GM10248 (cell line): Measurements from ENCODE around the gene KHDC4.
A peak's percentile ranks its signal among the peaks of the same experiment; 100 is the strongest.

Source experiments
- CTCF ChIA-PET: fragments of 300-600 bp; sonication (Branson Sonifier 250); formaldehyde crosslinking; extraction: SDS; loops from one replicate; lab custom pipeline; 2021; ENCODE audit warnings: antibody characterized with exemption; lab: Yijun Ruan, JAX
- POLR2A ChIA-PET: fragments of 350-650 bp; sonication (Branson Sonifier 250); formaldehyde crosslinking; extraction: SDS; loops from one replicate; lab custom pipeline; 2020; ENCODE audit warnings: antibody characterized with exemption; lab: Yijun Ruan, JAX
- DNase-seq: peaks from one replicate; pipeline ENCODE4 v3.0.0; 2012; ENCODE audit errors: extremely low spot score
- CTCF ChIP-seq: IDR thresholded peaks from 2 replicates; pipeline ENCODE4 v1.5.1; 2012; ENCODE audit warnings: mild to moderate bottlenecking, low read depth; ENCODE audit errors: extremely low read depth, missing control alignments, control extremely low read depth

KHDC4 gene

GRCh38 chr1:155884031-155884960 lies 49.9 kb downstream of the KHDC4 start:
- no peak for TF ChIP-seq CTCF
- ChIA-PET POLR2A (interaction anchor here (0.6 kb wide), 1 partner anchor 1952 kb away, joined by 3 read pairs; no protein-coding TSS in a partner anchor), CTCF (interaction anchor here (0.8 to 1.3 kb wide), 5 partner anchors 9 to 155 kb away, joined by 3 to 5 read pairs (median 3); no protein-coding TSS in a partner anchor)
- no peak for DNase-seq

- DNase-seq: no peak
- TF ChIP-seq CTCF: no peak
- ChIA-PET CTCF (interaction anchor here (0.8 to 1.4 kb wide), 10 partner anchors 9 to 183 kb away, joined by 3 to 5 read pairs (median 3); no protein-coding TSS in a partner anchor), POLR2A (interaction anchor here (0.6 to 1.4 kb wide), 3 partner anchors 13 to 22 kb away, joined by 5 to 8 read pairs (median 5); no protein-coding TSS in a partner anchor)
These were observed 51.4 kb downstream of the KHDC4 start for GRCh38 chr1:155882766-155883165.

- DNase-seq: peak; percentile 63
- CTCF ChIA-PET: interaction anchor here (0.8 to 1.4 kb wide), 7 partner anchors 8 to 108 kb away, joined by 3 to 5 read pairs (median 3); no protein-coding TSS in a partner anchor
- TF ChIP-seq CTCF: no peak
These were observed 52.0 kb downstream of the KHDC4 start for GRCh38 chr1:155882235-155882634.

GRCh38 chr1:155880950-155881349 lies 53.3 kb downstream of the KHDC4 start:
- no peak for DNase-seq
- CTCF ChIA-PET: interaction anchor here (1.0 kb wide), 1 partner anchor 11 kb away, joined by 3 read pairs; no protein-coding TSS in a partner anchor
- POLR2A ChIA-PET: no interaction called here
- TF ChIP-seq CTCF: no peak

More at GRCh38 chr1:155882235-155882634, 52.0 kb downstream of the KHDC4 start:
- POLR2A ChIA-PET: interaction anchor here (0.8 to 1.4 kb wide), 2 partner anchors 13 to 23 kb away, joined by 5 to 8 read pairs; no protein-coding TSS in a partner anchor

- ChIA-PET CTCF (interaction anchor here (1.0 kb wide), 1 partner anchor 10 kb away, joined by 3 read pairs; no protein-coding TSS in a partner anchor), POLR2A (no interaction called here)
- no peak for TF ChIP-seq CTCF
- no peak for DNase-seq
These were observed 54.0 kb downstream of the KHDC4 start for GRCh38 chr1:155880251-155880650.

- POLR2A ChIA-PET: no interaction called here
- no peak for DNase-seq
- CTCF ChIA-PET: interaction anchor here (1.2 to 2.0 kb wide), 4 partner anchors 13 to 189 kb away, joined by 3 to 4 read pairs (median 4); no protein-coding TSS in a partner anchor
- no peak for TF ChIP-seq CTCF
These were observed 56.3 kb downstream of the KHDC4 start for GRCh38 chr1:155877945-155878344.
